Neural progenitor cell (in vitro differentiated cells): ENCODE results near the gene NDUFAF2.

Source experiments
- EZH2 ChIP-seq: fragments of 200-600 bp; sonication (generic); IDR thresholded peaks from 2 replicates; pipeline ENCODE4 v1.6.1; 2017; ENCODE audit warnings: antibody characterized with exemption, mild to moderate bottlenecking, moderate library complexity
- EZH2phosphoT487 ChIP-seq: fragments of 200-600 bp; sonication (generic); IDR thresholded peaks from 2 replicates; pipeline ENCODE4 v1.6.1; 2017; ENCODE audit warnings: antibody characterized with exemption
- TF ChIP-seq, protein P1 (sequence below): fragments of 200-600 bp; sonication (generic); IDR thresholded peaks from 2 replicates; pipeline ENCODE4 v1.5.1; 2017; ENCODE audit warnings: antibody characterized with exemption, mild to moderate bottlenecking

DNA sequence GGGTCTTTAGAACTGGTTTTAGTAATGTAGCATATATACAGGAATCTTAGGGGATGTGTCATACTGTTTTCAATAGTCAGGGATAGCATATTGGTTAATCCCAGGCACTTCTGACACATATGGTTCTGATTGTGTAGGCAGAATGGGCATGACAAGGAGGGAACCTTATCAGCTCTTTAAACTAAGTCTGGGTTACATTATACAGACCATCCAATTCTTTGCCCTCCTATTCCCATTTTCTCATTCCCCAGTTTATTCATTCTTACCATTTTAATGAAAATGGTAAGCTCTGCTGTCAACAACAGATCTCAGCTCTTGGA lies 85.1 kb downstream of the NDUFAF2 start:
- TF ChIP-seq EZH2 (no peak), EZH2phosphoT487 (no peak)
- TF ChIP-seq, protein P1, sequence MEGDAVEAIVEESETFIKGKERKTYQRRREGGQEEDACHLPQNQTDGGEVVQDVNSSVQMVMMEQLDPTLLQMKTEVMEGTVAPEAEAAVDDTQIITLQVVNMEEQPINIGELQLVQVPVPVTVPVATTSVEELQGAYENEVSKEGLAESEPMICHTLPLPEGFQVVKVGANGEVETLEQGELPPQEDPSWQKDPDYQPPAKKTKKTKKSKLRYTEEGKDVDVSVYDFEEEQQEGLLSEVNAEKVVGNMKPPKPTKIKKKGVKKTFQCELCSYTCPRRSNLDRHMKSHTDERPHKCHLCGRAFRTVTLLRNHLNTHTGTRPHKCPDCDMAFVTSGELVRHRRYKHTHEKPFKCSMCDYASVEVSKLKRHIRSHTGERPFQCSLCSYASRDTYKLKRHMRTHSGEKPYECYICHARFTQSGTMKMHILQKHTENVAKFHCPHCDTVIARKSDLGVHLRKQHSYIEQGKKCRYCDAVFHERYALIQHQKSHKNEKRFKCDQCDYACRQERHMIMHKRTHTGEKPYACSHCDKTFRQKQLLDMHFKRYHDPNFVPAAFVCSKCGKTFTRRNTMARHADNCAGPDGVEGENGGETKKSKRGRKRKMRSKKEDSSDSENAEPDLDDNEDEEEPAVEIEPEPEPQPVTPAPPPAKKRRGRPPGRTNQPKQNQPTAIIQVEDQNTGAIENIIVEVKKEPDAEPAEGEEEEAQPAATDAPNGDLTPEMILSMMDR, result no peak
